OCI-LY7 (cell line): ENCODE data around the gene TACC3. TPM values are rescaled to one million over a fixed set of nuclear protein-coding genes. Genes with fewer than 3 reads are reported as not detected.

Experiments used
- BruUV-seq: library from RNA; stranded (reverse); fragments of 400-500 nt; replicated peaks from 2 replicates; lab custom pipeline; 2021; lab: Mats Ljungman, UMichigan
- CTCF ChIA-PET: fragments of 300-600 bp; sonication (Branson Sonifier 250); formaldehyde crosslinking; loops from one replicate; lab custom pipeline; 2022; ENCODE audit warnings: antibody characterized with exemption; ENCODE audit not compliant: unreplicated experiment; lab: Charles Lee
- POLR2A ChIA-PET: fragments of 300-600 bp; sonication (Branson Sonifier 250); formaldehyde crosslinking; loops from one replicate; lab custom pipeline; 2022; ENCODE audit warnings: antibody characterized with exemption; lab: Charles Lee
- DNase-seq: peaks from one replicate; pipeline ENCODE4 v3.0.0-alpha.2; 2015; ENCODE audit warnings: low spot score
- H2AFZ ChIP-seq: fragments of 200-600 bp; sonication (generic), shearing (Covaris generic); 2 replicates; pipeline ENCODE4 v1.6.1; 2014; ENCODE audit warnings: mild to moderate bottlenecking, antibody characterized with exemption, low read length, moderate library complexity
- H3K27ac ChIP-seq: fragments of 200-600 bp; sonication (generic); 2 replicates; pipeline ENCODE4 v1.5.1; 2014; ENCODE audit warnings: mixed run types, low read depth, mild to moderate bottlenecking, moderate library complexity, low read length, inconsistent platforms; ENCODE audit not compliant: poor library complexity, severe bottlenecking
- H3K36me3 ChIP-seq: fragments of 200-600 bp; sonication (generic); 2 replicates; pipeline ENCODE4 v1.6.1; 2014; ENCODE audit warnings: mild to moderate bottlenecking, antibody characterized with exemption, low read length, moderate library complexity, mixed read lengths; ENCODE audit not compliant: insufficient read depth
- H3K4me1 ChIP-seq: fragments of 200-600 bp; sonication (generic); 2 replicates; pipeline ENCODE4 v1.5.1; 2014; ENCODE audit warnings: mild to moderate bottlenecking, low read length; ENCODE audit not compliant: insufficient read depth, poor library complexity, severe bottlenecking
- H3K4me2 ChIP-seq: fragments of 200-600 bp; sonication (generic); 2 replicates; pipeline ENCODE4 v1.6.1; 2014; ENCODE audit warnings: mild to moderate bottlenecking, low read length
- H3K4me3 ChIP-seq: fragments of 200-600 bp; sonication (generic); 2 replicates; pipeline ENCODE4 v1.5.1; 2014; ENCODE audit warnings: mild to moderate bottlenecking, low read depth, low read length; ENCODE audit not compliant: poor library complexity, severe bottlenecking
- H3K79me2 ChIP-seq: fragments of 200-600 bp; sonication (generic); 2 replicates; pipeline ENCODE4 v1.6.1; 2016; ENCODE audit warnings: low read depth, mild to moderate bottlenecking, low read length, moderate library complexity, mixed read lengths; ENCODE audit not compliant: insufficient read depth
- H3K9me2 ChIP-seq: fragments of 200-600 bp; sonication (generic); 2 replicates; pipeline ENCODE4 v1.6.1; 2016; ENCODE audit warnings: mild to moderate bottlenecking, low read length, mixed read lengths; ENCODE audit not compliant: insufficient read depth
- H3K9me3 ChIP-seq: fragments of 200-600 bp; sonication (generic); 2 replicates; pipeline ENCODE4 v1.6.1; 2014; ENCODE audit warnings: mild to moderate bottlenecking, mixed run types, low read length, mixed read lengths
- H4K20me1 ChIP-seq: fragments of 200-600 bp; sonication (generic); 2 replicates; pipeline ENCODE4 v1.6.1; 2014; ENCODE audit warnings: mild to moderate bottlenecking, antibody characterized with exemption, low read length, moderate library complexity, mixed read lengths; ENCODE audit not compliant: insufficient read depth
- EZH2phosphoT487 ChIP-seq: fragments of 200-600 bp; sonication (generic); IDR thresholded peaks from 2 replicates; pipeline ENCODE4 v1.6.1; 2018; ENCODE audit warnings: low read depth, borderline replicate concordance, mild to moderate bottlenecking, mixed run types, antibody characterized with exemption, low read length, moderate library complexity, mixed read lengths
- intact Hi-C: fragments of 100-400 bp; cut with micrococcal nuclease; formaldehyde crosslinking; loops from one replicate; pipeline ENCODE4 v1.10.0; 2022; ENCODE audit not compliant: unreplicated experiment
- total RNA-seq, 2 experiments: library from RNA; depleted of rRNA in 1 of 2; stranded (reverse); fragments of >200 nt in 1 of 2; shearing (Covaris generic) in 1 of 2; gene quantifications; 2 replicates each; pipeline ENCODE4 v1.2.3, GENCODE V29; 2014 to 2022
- TF ChIP-seq, protein P1 (sequence below): fragments of 200-600 bp; sonication (generic); conservative IDR thresholded peaks from 2 replicates; pipeline ENCODE4 v1.5.1; 2014; ENCODE audit warnings: mild to moderate bottlenecking, antibody characterized with exemption, low read length, moderate library complexity, mixed read lengths

Gene TACC3
- total RNA-seq, 2 experiments from 2014 or later = 100 to 257 TPM

DNA sequence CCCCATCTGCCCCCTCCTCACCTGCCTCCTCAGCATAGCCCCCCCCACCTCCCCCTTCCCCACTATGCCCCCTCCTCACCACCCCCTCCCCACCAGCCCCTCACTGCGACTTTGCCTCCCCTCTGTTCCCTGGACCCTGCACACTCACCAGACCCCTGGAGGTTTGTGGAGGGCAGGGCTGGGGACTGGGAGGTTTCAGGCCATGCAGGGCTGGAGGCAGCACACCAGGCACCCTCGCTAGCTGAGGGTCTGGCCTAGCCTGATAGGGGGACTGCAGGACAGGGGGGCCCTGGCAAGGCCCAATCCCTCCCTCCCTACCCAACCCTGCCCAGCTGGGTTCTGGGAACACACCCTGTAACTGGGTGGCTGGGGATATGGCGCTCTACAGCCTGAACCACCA lies 28.0 kb downstream of the TACC3 start:
- H3K4me2 ChIP-seq = no peak overlapping the region
- intact Hi-C loops = loop anchor here (5.0 kb wide), 2 partner anchors 148 to 438 kb away; no protein-coding TSS in a partner anchor
- no peaks in the 10 kb centered on the region for H4K20me1 ChIP-seq
- H3K27ac ChIP-seq = no peak overlapping the region
- ChIA-PET POLR2A (no interaction called here), CTCF (interaction anchor here (0.6 kb wide), 1 partner anchor 1288 kb away, joined by 6 read pairs; no protein-coding TSS in a partner anchor)
- TF ChIP-seq EZH2phosphoT487 = no peak
- TF ChIP-seq, protein P1, sequence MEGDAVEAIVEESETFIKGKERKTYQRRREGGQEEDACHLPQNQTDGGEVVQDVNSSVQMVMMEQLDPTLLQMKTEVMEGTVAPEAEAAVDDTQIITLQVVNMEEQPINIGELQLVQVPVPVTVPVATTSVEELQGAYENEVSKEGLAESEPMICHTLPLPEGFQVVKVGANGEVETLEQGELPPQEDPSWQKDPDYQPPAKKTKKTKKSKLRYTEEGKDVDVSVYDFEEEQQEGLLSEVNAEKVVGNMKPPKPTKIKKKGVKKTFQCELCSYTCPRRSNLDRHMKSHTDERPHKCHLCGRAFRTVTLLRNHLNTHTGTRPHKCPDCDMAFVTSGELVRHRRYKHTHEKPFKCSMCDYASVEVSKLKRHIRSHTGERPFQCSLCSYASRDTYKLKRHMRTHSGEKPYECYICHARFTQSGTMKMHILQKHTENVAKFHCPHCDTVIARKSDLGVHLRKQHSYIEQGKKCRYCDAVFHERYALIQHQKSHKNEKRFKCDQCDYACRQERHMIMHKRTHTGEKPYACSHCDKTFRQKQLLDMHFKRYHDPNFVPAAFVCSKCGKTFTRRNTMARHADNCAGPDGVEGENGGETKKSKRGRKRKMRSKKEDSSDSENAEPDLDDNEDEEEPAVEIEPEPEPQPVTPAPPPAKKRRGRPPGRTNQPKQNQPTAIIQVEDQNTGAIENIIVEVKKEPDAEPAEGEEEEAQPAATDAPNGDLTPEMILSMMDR = no peak
- no peaks in the 10 kb centered on the region for H3K9me2 ChIP-seq
- no TSS peak for BruUV-seq
- H3K4me3 ChIP-seq = no peak overlapping the region
- peaks cover 18% of the 10 kb centered on the region for H3K36me3 ChIP-seq
- H3K9me3 ChIP-seq = no peaks in the 10 kb centered on the region
- H3K4me1 ChIP-seq = no peaks in the 10 kb centered on the region
- H2AFZ ChIP-seq = no peak overlapping the region
- no peak for DNase-seq
- H3K79me2 ChIP-seq = no peaks in the 10 kb centered on the region

DNA sequence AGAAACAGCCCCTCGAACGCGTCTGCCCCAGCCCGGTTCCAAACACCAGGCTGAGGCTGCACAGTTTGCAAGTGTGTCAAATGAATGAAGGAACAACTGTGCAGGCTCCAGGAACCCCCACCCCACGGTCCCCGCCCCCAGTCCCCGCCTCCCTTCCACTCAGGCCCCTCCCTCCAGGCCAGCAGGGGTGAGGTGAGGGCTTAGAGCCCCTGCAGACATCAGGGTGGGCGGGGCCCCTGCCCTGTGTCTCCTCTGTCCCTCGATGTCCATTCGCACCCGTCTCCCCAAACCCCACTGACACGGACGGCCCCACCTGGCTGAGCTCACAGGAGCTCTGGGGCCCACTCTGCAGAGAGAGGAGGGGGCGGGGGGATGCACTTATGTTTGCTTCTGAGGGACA lies 28.5 kb downstream of the TACC3 start:
- no TSS peak for BruUV-seq
- TF ChIP-seq, protein P1 = no peak
- TF ChIP-seq EZH2phosphoT487 = no peak
- CTCF ChIA-PET = interaction anchor here (0.5 to 0.6 kb wide), 2 partner anchors 9 to 1288 kb away, joined by 3 to 6 read pairs; no protein-coding TSS in a partner anchor
- Histone ChIP-seq H3K9me3 (no peaks in the 10 kb centered on the region), H3K36me3 (peaks cover 13% of the 10 kb centered on the region), H2AFZ (no peak overlapping the region), H3K27ac (no peak overlapping the region), H3K4me3 (no peak overlapping the region), H3K79me2 (no peaks in the 10 kb centered on the region), H3K4me1 (no peaks in the 10 kb centered on the region), H3K9me2 (no peaks in the 10 kb centered on the region), H4K20me1 (no peaks in the 10 kb centered on the region), H3K4me2 (no peak overlapping the region)
- DNase-seq = no peak
- POLR2A ChIA-PET = no interaction called here
- intact Hi-C loops = loop anchor here (5.0 kb wide), 2 partner anchors 147 to 437 kb away; no protein-coding TSS in a partner anchor

DNA sequence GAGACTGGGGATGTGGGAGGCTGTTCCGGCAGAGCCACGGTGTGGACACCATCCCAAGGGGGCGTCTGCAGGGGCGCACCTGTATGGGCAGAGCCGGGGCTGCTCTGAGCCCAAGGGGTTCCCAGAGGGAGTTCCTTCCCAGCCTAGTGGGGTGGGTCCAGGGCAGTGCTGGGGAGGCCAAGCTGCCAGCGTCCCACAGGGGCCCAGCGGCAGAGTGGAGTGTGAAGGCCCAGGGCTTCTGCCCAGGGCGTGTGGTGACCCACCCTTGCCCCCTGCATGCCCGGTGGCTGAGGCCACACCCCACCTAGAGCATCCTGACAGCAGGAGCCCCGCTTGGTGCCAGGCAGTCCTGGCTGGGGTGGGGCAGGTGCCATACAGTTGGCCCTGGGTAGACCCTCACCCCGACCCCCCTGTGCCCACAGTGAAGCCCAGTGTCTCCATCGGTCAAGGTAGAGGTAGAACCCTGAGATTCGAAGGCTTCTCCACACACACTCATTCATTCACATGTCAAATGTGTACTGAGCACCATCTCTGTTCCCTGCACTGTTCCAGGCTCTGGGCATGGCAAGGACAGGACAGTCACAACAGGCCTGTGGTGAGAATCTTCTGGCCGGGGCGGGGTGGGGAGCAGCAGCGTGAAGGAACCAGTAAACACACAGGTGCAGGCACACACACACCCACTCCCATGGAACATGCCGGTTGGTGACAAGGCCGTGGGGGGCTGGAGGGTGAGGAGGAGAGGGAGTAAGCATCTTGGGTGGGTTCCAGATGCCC lies 29.2 kb downstream of the TACC3 start:
- Histone ChIP-seq H2AFZ (no peak overlapping the region), H3K27ac (no peak overlapping the region), H3K4me2 (no peak overlapping the region), H3K9me3 (no peaks in the 10 kb centered on the region), H3K4me3 (no peak overlapping the region), H3K79me2 (no peaks in the 10 kb centered on the region), H3K9me2 (no peaks in the 10 kb centered on the region), H3K36me3 (peaks cover 6% of the 10 kb centered on the region; the same call in 1 of the 2 replicates), H4K20me1 (no peaks in the 10 kb centered on the region), H3K4me1 (no peaks in the 10 kb centered on the region)
- BruUV-seq = no TSS peak
- intact Hi-C loops = no loop called here
- POLR2A ChIA-PET = no interaction called here
- CTCF ChIA-PET = interaction anchor here (0.5 kb wide), 1 partner anchor 10 kb away, joined by 3 read pairs; no protein-coding TSS in a partner anchor
- no peak for DNase-seq
- TF ChIP-seq, protein P1 = no peak
- no peak for TF ChIP-seq EZH2phosphoT487
